ENCODE measurements around the gene IFT81.

GRCh38 chr12:110176745-110177144 is 52.6 kb downstream of the IFT81 start:
- no peak for TF ChIP-seq GATA2 (IDR thresholded peaks at IDR 0.05; ENCODE audit: low read depth, low read length)
- TF ChIP-seq GATA3 (IDR thresholded peaks at IDR 0.05; ENCODE audit: low read depth, low read length), result no peak

Measured in SH-SY5Y (cell line).